GM21526 (cell line): ENCODE data around the gene HSD3B2.

Experiments used
- ATAC-seq: cut with Tn5 transposase; IDR thresholded peaks from one replicate; pipeline ENCODE4 v1.9.1; 2021; ENCODE audit warnings: moderate library complexity; ENCODE audit not compliant: unreplicated experiment, low FRiP score

Gene HSD3B2

DNA sequence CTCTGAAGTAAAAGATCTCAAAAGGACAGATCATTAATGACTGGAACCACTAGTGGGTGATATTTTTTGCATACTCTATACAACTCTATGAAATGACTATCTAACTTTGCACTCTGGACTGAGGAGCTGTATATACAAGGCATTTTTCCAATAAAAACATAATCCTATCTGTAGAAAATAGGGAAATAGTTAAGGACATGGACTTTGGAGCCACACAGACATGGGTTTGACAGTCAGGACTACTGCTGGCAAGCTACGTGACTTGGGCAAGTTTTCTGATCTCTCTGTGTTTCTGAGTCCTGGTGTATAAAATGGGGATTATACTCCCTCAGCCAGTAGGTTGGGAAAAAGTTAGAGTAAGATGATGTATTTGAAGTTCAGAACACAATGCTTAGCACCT lies 20.9 kb upstream of the HSD3B2 start:
- no peak for ATAC-seq

DNA sequence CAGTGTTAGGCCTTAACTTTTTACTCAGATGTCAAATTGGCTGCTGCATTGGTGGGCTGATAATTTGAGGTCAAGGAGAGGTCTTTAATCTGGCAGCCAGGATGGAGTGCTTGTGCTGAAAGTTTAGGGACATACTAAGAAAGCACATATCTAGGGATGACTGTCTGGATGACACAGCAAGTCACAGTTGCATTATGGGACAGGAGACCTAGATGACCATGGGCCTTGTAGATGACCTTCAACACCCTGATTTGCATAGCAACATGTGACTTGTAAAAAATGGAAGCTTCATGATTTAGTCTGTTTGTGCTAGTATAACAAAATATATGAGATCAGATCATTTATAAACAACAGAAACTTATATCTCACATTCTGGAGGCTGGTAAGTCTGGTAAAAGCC lies 18.0 kb upstream of the HSD3B2 start:
- no peak for ATAC-seq

DNA sequence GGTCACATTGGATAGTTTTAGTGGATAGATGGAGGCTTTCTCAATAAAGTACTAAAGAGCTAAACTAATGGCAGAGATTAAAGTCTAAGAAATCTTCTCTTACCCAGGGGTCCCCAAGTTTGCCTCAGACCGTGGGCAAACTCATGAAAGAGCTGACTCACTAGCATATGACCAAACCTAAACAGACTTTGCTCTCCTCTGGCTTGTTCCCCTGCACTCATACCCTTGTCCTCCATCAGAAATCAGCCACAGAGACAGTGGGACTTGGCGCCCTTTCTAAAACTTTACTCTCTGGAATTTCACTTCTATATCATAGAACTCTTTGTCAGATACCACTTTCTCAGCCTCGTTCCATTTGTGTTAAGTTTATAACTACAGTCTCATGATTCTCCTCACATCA lies 17.0 kb upstream of the HSD3B2 start:
- no peak for ATAC-seq

DNA sequence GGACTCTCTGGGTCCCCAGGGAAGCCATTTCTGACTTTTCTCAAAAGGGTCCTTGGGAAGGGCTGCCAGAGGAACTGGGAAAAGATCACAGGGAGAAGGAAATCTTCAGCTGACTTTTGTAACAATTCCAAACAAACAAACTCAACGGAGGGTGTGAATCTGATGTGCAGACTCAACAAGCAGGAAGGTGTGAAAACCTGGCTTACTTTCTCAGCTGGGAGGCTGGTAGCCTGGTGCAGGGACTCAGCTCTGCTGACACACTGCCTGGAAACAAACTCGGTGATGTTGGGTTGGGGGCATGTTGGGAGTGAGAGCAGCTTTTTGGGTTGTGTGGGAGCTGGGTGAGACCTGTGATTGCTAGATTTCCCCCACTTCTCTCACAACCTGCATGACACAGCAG lies 10.2 kb upstream of the HSD3B2 start:
- ATAC-seq = no peak

DNA sequence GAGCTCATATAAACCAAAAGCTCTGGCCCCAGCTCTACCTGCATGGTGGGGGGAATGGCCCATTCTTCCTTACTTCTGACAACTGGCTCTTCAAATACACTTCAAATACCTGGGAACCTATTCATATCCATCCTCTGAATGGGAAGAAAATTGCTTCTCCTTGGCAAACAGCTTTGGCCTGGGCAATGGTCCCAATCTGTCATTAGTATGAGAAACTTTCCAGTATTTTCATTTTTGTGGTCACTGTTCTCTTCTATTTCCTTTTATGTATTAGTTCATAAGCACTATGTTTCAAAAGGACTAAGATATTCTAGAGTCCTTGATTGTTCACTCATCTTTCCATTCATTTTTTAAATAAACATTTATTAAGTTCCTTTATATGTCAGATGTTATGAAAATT lies 5.2 kb upstream of the HSD3B2 start:
- ATAC-seq = no peak

DNA sequence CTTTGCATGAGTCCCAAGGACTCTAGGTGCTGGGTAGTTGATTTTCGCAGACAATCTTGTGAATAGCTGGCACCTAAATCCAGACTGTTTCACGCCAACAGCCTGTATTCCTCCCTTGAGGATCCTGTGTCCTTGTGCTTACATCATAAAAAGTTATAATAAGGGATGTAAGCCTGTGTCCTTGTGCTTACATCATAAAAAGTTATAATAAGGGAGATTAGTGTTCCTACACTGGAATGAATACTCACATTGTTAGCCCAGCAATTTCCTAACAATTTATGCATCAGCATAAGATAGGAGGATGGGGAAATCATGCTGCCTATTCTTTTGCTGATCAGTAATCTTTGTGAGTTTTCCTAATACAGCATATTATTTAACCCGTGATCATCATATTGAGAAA lies 4.0 kb upstream of the HSD3B2 start:
- no peak for ATAC-seq

DNA sequence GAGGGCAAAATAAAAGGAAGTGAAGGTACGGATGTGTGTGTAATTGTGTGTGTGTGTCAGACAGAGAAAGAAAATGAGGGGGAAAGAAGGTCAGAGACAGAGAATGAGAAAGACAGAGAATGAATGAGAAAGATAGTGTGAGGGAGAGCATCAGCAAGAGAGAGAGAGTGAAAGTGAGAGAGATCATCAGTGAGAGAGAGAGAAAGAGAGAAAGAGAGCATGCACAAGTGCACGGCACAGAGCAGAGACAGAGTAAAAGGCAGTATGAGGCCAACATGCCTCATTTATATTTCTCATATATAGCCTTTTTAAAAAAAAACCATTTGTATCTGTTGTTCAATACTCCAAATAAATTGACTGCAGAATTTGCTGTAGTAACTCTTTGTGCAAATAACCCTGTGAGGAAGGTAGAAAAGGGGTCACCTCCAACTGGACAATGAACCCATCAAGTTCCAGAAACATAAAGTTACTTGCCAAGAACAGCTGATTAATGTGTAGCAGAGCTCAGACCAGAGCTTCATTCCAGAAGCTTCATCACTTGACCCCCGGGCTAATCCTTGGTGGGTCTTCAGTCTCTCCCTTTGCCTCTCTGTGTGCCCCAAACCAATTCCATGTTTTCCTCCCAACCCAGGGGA lies 1.2 kb downstream of the HSD3B2 start:
- no peak for ATAC-seq

DNA sequence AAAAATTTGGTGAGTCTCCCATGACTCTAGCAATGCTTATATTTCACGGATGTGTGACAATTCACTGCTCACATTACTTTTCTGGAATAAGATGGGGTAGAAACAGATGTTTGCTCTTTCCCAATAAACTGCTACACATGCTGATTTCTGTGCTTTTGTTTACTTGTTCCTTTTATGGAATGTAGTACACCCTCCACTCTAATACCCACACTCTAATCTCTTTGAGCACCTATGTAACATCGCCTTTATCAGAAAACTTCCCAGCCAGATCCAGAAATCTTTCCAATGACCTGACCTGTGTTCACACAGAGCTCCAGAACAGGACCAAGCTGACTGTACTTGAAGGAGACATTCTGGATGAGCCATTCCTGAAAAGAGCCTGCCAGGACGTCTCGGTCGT lies 4.2 kb downstream of the HSD3B2 start:
- ATAC-seq = no peak

DNA sequence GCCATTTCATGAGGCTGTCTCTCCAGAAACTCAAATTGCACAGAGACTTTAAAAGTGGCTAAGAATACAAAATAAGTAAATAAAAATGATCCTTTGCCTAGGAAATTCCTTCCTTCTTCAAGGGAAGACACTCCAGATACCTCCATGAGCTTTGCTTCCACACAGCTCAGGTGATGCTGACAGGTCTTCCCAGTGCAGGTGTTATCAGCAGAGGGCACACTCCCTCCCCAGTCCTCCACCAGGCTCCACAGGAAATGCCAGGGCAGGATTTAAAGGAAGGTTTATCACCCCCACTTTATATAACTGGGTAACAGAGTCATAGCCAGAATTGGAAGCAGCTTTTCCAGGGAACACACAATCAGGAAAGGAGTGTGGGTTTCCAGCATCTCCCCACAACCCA lies 5.7 kb downstream of the HSD3B2 start:
- no peak for ATAC-seq

DNA sequence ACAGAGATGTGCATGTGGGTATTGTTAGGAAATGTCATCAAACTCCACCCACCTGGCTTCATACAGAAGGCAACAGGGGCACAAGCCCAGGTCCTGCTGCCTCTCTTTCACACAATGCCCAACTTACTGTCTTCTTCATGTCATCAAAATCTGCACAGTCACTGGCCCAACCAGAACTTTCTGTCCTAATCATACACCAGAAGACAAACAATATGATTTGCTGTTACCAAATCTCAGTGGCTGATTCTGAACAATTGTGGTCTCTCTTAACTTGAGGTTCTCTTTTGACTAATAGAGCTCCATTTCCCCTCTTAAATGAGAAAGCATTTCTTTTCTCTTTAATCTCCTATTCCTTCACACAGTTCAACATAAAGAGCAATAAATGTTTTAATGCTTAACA lies 7.7 kb downstream of the HSD3B2 start:
- no peak for ATAC-seq

DNA sequence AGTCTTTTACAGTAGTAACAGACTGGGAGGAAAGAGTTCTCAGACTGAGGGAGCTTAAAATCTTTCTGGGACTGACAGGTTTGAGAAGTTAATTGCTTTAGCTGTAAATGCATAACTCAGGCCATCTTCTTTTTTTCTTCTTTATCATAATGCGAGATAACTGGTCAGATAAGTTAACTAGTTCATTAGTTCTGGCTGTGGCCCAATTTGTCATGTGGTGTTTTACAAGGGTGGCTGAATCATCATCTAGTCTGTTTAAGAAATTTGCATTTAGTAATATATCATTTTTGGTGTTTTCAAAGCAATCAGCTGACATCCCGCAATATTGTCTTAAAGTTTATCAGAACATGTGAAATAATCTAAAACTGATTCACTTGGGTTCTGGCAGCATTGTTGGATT lies 14.0 kb downstream of the HSD3B2 start:
- no peak for ATAC-seq

DNA sequence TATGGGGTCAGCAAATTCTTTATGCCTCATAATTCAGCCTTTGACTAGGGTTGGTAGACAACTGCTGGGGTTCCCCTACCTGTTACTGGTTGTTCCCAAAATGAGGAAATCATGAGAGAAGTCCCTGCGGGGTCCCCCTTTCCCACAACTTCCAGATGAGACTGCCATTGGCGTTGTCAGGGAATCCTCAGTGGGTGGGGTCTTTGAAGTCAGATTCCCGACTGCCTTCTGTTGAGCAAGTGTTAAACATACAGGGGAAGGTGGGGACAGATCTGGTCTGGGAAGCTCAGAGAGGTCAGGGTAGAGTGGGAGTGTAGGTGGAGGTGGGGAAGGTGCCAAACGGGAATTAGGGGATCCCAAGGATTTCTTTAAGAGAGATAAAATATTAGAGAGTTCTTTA lies 14.7 kb downstream of the HSD3B2 start:
- no peak for ATAC-seq

DNA sequence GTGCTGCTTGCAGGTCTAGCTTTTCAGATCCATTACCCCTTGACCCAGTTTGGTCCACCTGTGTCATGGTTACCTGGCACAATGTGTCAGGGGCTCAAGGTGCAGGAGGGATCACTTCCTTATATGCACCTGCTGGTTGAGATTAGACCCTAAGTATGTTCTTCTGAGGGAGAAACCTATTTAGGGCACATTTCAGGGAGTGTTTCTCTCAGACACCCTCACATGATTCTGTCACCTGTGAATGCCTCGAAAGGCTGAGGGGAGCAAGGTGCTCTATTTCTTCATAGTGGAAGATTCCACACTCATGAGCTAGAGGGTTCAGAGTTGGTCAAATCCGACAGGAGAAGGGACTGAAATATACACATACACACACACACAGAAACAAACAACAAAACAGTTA lies 15.5 kb downstream of the HSD3B2 start:
- no peak for ATAC-seq

DNA sequence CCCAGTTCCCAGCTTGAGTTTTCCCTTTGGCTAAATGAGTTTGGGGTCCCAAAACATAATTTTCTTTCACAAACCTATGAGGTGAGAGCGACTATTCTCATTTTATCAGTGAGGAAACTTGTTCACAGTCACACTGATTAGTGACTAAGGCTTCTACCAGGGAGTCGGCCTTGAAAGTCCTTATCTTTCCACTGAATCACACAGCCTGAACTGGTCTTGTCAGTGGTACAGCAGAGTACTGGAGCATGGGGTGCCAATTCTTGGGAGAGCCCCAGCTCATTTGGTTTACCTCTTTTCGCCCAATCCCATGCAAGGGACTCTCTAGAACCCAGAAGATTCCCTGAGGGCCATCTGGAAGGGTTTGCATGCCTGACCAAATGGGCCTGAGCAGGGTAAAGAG lies 16.9 kb downstream of the HSD3B2 start:
- no peak for ATAC-seq

DNA sequence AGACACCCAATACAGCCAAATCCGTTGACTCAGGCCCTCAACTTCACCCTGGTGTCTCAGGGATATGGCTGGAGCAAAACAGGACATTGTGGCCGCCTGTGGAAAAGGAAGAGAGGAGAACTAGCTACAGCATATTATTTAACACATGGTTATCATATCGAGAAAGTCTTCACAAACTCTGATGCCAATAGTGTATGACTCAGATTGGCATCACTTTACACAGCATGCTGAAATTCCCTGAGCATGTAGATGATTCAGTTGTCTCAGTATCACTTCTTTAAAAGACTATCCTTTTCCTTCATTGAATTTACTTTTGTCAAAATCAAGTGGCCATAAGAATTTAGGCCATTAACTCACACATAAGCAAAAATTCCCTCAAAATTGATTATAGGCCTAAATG lies 20.1 kb downstream of the HSD3B2 start:
- ATAC-seq = no peak

DNA sequence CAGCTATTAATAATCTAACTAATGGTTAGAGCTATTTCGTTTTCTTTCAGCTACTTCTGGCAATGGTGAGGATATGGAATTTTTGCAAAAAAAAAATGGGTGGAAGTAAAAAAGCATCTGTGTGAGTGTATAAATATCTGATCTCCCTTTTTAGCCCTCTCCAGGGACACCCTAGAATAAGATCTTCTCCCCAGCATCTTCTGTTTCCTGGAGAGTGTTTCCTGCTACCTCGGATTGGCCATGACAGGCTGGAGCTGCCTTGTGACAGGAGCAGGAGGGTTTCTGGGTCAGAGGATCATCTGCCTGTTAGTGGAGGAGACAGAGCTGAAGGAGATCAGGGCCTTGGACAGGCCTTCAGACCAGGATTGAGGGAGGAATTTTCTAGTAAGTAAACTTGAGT lies 23.8 kb downstream of the HSD3B2 start:
- no peak for ATAC-seq

DNA sequence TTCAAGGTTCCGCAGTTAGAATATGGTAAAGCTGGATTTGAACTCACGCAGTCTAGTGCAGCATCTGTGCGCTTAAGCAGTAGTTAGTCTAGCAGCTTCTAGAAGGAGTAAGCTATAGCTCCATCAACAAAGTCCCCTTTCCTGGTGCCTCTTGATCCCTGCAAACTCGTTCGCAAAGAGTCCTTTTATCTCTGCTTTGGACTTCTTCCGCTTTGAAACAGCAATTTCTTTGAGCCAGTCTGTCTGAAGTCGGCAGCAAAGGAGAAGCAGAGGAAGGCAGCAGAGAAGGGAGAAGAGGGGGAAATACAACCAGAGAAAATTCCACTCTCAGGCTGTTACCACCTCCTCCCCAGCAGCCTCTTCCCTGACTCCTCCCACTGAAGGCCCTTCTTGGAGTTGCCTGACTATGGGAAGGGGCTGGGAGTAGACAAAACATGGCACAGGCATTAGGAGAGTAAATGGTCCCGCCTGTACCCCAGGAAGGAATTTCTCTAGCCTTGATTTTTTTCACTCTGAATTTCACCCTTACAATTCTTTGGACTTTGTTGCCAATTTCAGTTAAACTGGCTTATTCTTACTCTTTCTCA lies 25.9 kb downstream of the HSD3B2 start:
- ATAC-seq = no peak

DNA sequence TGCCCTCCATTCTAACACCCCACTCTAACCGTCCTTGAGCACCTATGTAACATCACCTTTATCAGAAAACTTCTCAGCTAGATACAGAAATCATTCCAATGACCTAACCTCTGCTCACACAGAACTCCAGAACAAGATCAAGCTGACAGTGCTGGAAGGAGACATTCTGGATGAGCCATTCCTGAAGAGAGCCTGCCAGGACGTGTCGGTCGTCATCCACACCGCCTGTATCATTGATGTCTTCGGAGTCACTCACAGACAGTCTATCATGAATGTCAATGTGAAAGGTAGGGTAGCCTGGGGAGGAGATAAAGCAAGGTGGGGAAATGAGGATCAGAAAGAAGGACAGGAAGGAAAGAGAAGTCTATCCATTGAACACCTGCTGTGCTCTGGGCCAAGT lies 27.8 kb downstream of the HSD3B2 start:
- no peak for ATAC-seq

DNA sequence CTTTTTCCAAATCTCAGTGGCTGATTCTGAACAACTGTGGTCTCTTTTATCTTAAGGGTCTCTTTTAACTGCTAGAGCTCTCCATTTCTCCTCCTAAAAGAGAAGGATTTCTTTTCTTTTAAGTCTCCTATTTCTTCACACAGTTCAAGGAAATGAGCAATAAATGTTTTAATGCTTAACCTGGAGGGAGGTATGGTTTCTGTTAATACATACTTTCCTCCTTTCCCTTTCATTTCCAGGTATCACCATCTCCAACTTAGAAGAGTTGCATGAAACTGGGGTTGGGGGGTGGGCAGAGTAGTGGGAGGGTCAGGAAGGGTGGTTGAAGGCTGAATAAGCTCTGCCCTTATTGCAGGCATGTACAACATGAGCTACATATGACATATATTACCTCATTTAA lies 31.4 kb downstream of the HSD3B2 start:
- no peak for ATAC-seq

DNA sequence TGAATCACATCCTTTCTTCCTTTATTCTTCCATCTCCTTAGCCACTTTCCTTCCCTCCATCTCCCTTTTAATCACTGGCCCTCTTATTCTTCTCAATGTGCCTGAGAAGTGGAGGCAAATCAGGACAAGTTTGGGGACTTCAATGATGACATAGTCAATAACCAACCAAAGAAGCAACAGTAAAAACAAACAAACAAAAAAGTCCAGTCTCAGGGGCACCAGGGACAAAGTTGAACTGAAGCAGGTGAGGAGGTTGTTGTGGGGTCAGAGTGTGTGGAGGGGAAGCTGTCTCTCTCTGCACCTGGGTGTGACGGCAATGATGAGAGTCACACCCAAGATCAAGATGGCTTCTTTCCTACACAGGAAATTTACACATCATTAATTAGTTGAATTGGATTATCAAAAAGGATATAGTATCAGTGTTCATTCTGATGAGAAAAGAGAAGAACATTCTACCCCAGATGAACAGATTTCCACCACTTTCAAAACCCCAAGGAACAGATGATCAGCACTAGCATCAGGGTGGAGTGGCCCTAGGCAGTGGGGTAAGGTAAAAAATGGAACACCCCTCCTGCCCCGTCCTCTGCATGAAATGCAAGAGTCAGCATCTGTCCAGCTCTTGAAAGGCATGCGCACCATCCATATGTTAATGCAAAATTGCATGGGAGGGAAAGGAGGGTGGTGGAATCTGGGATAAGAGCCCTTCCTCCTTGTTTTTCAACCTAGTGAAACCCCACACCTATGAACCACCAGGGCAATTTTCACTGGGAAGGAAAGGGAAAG lies 32.6 kb downstream of the HSD3B2 start:
- no peak for ATAC-seq

DNA sequence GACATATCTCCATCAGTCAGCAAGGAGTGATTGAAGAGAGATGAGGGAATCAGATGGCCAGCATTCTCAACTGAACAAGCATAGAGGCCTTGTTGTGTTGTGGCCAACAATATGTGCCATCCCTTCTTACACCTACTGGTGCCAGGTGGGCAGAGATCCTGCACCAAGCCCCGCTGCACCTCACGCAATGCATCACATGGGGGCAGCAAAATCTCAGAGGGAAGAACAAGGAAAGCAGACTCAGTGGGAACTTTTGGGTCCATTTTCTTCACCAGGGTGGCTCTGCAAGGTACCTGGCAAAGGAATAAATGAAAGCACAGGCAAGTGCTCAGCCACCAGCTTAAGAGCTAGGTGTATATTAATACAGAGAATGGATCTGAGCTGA lies 33.2 kb downstream of the HSD3B2 start:
- ATAC-seq = no peak

DNA sequence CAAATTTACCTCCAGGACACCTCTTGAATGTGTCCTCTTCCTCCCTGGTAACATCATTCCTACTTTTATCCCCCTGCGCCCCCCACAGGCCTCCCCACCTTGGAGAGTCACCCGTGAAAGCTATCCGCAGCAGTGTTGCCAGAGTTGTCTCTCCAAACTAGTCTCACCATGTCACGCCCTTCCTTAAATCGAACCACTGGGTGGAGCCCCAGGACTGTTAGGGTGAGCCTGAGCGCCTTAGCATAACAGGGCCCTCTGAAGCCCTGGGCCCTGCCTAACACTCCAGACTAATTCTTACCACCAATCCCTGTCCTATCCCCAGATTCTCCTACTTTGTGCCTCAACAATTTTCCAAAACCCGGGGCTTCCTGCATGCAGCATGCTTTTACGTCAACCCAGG lies 35.0 kb downstream of the HSD3B2 start:
- ATAC-seq = no peak
